GM19025 (cell line): ENCODE data around the gene COL18A1.

Experiments used
- ATAC-seq: cut with Tn5 transposase; IDR thresholded peaks from one replicate; pipeline ENCODE4 v1.9.1; 2021; ENCODE audit warnings: mild to moderate bottlenecking, low read depth, moderate library complexity; ENCODE audit not compliant: unreplicated experiment

COL18A1 gene

DNA sequence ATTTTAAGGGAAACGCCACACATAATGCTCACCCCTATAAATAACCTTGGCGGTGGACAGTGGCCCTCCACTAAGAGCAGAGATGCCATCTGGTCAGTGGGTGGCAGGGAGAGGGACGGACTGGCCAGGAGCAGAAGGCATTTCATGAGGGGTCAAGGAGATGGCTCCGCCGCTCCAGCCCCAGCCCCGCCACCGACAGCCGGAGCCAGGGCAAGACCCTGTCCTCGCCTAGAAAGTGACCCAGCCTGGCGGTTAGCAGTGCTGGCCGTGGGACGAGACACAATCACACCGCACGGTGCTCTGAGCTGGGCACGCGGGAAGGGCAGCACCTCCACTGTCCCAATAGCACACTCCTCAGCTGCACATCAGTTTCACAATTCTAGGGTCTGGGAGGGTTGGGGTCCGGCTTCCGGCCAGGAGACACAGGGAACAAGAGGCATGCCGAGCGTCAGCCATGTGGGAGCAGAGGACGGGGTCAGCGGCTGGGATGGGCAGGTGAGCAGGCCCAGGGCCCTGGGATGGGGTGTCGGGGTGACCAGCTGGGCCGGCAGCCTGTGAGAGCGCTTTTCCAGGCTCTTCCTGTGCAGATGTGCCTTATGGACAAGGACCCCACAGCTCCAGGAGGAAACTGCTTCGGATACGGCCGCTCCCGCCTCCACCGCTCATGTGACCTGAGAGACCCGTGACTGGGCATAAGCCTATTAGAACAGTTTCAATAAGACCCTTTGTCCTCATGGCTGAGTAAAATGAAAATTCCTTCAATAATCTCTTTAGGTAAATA, 131.5 kb downstream of the COL18A1 start:
- ATAC-seq: no peak

GRCh38 chr21:45537111-45537745, 132.3 kb downstream of the COL18A1 start:
- no peak for ATAC-seq

DNA sequence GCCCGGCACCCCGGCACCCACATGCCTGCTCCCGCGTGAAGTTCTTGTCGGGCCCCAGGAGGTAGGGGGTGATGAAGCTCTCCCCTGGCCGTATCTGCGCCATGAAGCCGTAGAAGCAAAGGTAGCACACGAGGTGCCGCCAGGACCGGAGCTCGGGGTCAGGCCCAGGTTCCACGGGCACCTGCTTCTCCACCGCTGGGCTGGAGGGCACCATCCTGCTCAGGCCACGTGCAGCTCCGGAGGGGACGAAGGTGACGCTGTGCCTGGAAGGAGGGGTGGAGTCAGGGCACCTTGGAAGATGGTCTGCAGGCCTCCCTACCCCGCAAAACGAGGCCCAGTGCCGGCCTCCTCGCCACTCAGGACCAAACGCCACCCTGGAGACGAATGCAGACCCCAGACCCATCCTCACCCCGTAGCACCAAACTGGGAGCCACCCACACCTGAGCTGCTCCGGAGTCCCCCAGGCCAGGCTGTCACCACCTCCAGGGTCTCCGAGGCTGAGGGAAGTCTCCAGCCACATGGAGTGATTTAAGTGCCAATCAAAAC, 132.9 kb downstream of the COL18A1 start:
- no peak for ATAC-seq

DNA sequence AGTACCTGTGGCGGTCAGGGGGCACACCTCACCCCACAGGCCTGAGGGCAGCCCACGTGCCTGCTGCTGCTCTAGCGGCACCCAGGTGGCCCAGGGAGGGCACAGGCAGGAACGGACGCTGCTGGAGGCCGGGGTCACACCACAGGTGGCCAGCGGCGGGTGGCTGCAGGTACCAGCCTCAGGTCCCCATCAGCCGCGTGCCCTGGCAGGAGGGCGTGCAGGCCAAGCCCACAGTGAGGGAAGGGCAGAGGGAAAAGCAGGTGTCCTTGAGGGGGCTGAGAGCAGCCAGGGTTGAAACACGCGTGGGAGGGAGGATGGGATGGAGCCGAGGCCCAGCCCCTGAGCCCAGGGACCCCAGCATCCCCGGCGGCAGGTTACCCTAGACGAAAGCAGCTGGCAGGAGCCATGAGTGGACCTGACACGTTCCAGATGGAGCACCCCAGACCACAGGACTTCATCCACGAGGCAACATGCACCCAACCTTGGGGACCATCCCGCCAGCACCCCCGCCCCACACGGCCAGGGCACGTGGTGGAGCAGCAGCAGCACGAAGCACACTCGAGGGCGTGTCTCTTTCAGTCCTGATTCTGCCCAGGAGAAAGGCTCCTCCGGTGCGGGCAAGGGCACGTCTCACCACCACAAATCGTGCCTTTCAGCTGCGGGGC, 133.5 kb downstream of the COL18A1 start:
- ATAC-seq: no peak

GRCh38 chr21:45539046-45539795, 134.3 kb downstream of the COL18A1 start:
- ATAC-seq: no peak

GRCh38 chr21:45539796-45540600, 135.0 kb downstream of the COL18A1 start:
- no peak for ATAC-seq

GRCh38 chr21:45540601-45540970, 135.6 kb downstream of the COL18A1 start:
- ATAC-seq: no peak

DNA sequence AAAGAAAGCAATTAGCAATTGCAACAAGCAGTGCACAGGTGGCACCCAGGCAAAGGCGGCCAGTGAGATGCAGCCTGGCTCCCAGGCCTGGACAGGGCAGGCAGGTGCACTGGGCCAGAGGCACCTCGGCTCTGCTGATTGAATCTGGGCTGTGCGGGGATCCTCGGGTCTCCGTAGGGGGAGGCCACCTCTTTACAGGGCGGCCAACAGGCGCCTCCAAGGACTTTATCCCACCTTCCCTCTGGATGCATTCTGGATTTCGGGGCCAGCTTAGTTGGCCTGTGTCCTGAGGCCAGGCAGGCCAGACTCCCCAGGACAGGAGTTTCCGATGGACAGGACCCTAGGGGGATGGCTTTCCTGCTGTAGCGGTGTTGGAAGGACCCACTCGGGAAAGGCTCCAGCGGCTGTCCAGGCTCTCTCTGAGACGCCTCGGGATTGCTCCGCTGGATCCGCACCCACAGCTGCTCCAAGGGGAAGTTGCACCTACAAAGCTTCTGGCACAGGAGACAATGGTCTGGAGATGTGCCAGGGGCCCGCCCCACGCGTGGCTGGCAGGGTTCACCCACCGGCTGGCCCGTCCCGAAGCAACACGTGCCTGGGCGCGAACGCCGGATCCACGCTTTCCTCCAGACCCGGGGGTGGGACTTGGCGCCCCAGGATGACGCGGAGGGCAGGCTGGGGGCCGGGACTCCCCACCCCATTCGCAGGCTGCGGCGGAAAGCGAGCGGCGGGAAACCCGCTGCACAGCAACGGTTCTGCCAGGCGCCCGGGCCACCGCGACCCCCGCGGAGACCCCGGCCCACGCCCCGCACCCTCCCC, 136.5 kb downstream of the COL18A1 start:
- ATAC-seq: no peak

- ATAC-seq: peak; percentile 64
Observed at GRCh38 chr21:45542242-45542666, 137.3 kb downstream of the COL18A1 start, which contains the start of gene SLC19A1. SLC19A1 (minus strand) TSS chr21:45542440; CDS start chr21:45537959, 4,481 bp downstream.

DNA sequence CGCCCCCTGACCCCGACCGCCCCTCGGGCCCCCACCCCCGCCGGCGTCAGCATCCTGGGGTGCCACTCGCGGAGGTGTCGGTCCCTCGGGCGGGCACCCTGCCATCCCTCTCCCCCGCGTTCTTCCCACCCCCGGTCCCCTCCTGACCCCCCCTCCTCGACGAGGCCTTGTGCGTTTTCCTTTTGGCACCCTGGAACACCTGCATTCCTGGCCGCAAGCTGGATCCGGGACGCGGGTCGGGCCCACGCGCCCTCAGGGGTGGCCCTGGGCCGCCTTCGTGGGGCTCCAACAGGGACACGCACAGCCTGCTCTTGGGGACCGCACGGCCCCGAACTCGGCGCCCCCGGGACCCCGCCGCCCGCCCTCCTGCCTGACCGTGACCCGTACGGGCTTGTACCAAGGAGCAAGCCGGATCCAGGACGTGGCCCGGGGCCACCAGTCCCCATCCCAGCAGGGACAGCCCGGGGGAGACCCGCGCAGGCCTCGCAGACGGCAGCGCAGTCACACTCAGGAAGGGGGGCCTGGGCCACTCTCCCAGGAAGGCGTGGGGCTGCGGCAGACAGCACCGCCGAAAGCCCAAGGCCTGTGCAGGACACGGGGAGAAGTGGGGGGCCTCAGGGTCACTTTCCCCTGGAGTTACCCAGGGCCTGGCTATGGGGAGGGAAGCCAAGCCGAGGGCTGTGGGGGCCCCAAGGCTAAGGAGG, 137.9 kb downstream of the COL18A1 start:
- ATAC-seq: peak; percentile 21

DNA sequence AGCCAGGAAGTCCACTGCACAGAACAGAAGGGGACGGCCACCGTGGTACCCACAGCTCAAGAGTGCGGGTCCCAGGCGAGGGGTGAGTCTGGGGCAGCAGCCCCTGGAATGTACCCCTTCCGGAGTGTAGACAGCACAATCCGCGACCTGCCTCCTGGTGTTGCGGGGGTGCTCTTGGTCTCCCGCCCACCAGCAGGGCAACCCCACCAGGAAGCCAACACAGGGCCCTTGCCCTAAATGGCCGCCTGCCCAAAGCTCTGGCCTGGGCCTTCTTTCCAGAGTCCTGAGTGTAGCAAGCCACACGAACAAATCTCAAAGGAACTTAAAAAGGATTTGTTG, 138.4 kb downstream of the COL18A1 start:
- no peak for ATAC-seq

DNA sequence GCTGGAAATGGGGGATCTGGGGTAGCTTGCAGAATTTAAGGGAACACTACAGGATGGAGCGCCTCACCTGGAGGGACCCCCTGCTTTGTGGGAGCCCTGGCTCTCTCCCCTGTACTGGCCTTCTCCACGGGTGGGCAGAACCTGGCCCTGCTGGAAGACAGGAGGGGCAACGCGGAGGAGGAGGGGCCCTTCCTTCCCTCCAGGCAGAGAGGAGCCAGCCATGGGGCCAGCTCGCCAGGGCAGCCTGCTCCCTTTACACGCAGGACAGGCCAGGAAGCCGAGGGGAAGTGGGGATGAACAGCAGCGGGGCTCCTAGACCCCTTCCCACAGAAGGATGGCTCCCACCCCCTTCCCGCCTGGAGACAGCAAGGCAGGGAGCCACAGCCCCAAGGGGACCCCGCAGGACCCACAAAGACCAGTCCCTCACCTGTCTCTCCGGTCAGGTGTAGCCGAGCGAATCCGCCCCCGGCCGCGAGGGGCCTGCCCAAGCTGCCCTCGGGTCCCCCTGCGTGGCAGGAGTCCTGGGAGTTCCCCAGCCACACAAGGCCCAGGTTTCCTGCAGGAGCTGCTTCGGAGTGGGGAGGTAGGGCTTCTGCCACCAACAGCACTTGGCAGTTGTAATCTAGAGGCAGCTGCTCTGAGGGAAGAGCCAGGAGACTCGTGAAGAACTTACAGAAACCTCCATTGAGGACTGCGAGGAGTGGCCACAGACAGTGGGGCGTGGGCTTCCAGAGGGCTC, 138.9 kb downstream of the COL18A1 start:
- ATAC-seq: no peak

- no peak for ATAC-seq
Observed at GRCh38 chr21:45544449-45545235, 139.7 kb downstream of the COL18A1 start.

DNA sequence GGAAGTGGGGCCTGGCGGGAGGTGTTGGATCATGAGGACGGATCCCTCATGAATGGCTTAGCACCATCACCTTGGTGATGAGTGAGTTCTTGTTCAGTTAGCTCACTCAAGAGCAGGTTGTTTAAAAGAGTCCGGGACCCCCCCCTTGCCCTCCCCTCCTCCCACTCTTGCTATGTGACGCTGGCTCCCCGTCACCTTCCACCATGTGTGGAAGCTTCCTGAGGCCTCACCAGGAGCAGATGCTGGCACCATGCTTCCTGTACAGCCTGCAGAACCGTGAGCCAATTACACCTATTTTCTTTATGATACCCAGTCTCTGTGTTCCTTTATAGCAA, 140.2 kb downstream of the COL18A1 start:
- no peak for ATAC-seq

- no peak for ATAC-seq
Observed at GRCh38 chr21:45545691-45546531, 140.9 kb downstream of the COL18A1 start.
